ENCODE data around the gene DNHD1. TPM values are rescaled to one million over a fixed set of nuclear protein-coding genes. Genes with fewer than 3 reads are reported as not detected.
"Not testable (repeated sequence)": the region's sequence is repeated elsewhere in the genome, so short reads cannot be mapped to it uniquely, and the experiment has no call there.

Gene DNHD1
- total RNA-seq, 1 experiment from 2014 or later, result 2.0 TPM

GRCh38 chr11:6521946-6522345 lies 24.9 kb downstream of the DNHD1 start:
- in situ Hi-C loops (cut with HindIII; ENCODE audit: low sequenced_read_pairs); DNase-seq (ENCODE audit: low spot score): not testable (repeated sequence)

- DNase-seq (ENCODE audit: low spot score), result no peak
- in situ Hi-C loops (cut with HindIII; ENCODE audit: low sequenced_read_pairs), result no loop called here
These were observed 26.2 kb downstream of the DNHD1 start for GRCh38 chr11:6523253-6523652.

GRCh38 chr11:6526411-6527135 lies 29.5 kb downstream of the DNHD1 start:
- in situ Hi-C loops (cut with HindIII; ENCODE audit: low sequenced_read_pairs), result no loop called here
- DNase-seq (ENCODE audit: low spot score), result no peak

- in situ Hi-C loops (cut with HindIII; ENCODE audit: low sequenced_read_pairs), result no loop called here
- DNase-seq (ENCODE audit: low spot score), result no peak
These were observed 32.2 kb downstream of the DNHD1 start for GRCh38 chr11:6529266-6529665.

- in situ Hi-C loops (cut with HindIII; ENCODE audit: low sequenced_read_pairs), result no loop called here
These were observed 33.8 kb downstream of the DNHD1 start for GRCh38 chr11:6530848-6531247.

GRCh38 chr11:6531267-6531752 lies 34.2 kb downstream of the DNHD1 start:
- in situ Hi-C loops (cut with HindIII; ENCODE audit: low sequenced_read_pairs), result no loop called here

More at GRCh38 chr11:6530848-6531247, 33.8 kb downstream of the DNHD1 start:
- no peak for DNase-seq (ENCODE audit: low spot score)

GRCh38 chr11:6538456-6538855 lies 41.4 kb downstream of the DNHD1 start:
- DNase-seq (ENCODE audit: low spot score), result no peak
- in situ Hi-C loops (cut with HindIII; ENCODE audit: low sequenced_read_pairs), result no loop called here

More at GRCh38 chr11:6531267-6531752, 34.2 kb downstream of the DNHD1 start:
- DNase-seq (ENCODE audit: low spot score), result peak; percentile 76

GRCh38 chr11:6538945-6539344 lies 41.9 kb downstream of the DNHD1 start:
- no peak for DNase-seq (ENCODE audit: low spot score)
- in situ Hi-C loops (cut with HindIII; ENCODE audit: low sequenced_read_pairs), result no loop called here

GRCh38 chr11:6539748-6540268 lies 42.7 kb downstream of the DNHD1 start:
- in situ Hi-C loops (cut with HindIII; ENCODE audit: low sequenced_read_pairs), result no loop called here
- DNase-seq (ENCODE audit: low spot score), result no peak

- in situ Hi-C loops (cut with HindIII; ENCODE audit: low sequenced_read_pairs), result no loop called here
These were observed 44.3 kb downstream of the DNHD1 start for GRCh38 chr11:6541356-6541755.

GRCh38 chr11:6542727-6543126 lies 45.6 kb downstream of the DNHD1 start:
- in situ Hi-C loops (cut with HindIII; ENCODE audit: low sequenced_read_pairs), result no loop called here

More at GRCh38 chr11:6541356-6541755, 44.3 kb downstream of the DNHD1 start:
- DNase-seq (ENCODE audit: low spot score), result no peak

GRCh38 chr11:6544921-6545850 lies 48.1 kb downstream of the DNHD1 start:
- DNase-seq (ENCODE audit: low spot score), result no peak
- in situ Hi-C loops (cut with HindIII; ENCODE audit: low sequenced_read_pairs), result no loop called here

More at GRCh38 chr11:6542727-6543126, 45.6 kb downstream of the DNHD1 start:
- no peak for DNase-seq (ENCODE audit: low spot score)

- in situ Hi-C loops (cut with HindIII; ENCODE audit: low sequenced_read_pairs), result no loop called here
- peak; percentile 95 for DNase-seq (ENCODE audit: low spot score)
These were observed 49.0 kb downstream of the DNHD1 start for GRCh38 chr11:6545917-6546605.

GRCh38 chr11:6546735-6547134 lies 49.7 kb downstream of the DNHD1 start:
- no peak for DNase-seq (ENCODE audit: low spot score)
- in situ Hi-C loops (cut with HindIII; ENCODE audit: low sequenced_read_pairs), result no loop called here

- DNase-seq (ENCODE audit: low spot score), result peak; percentile 38
- in situ Hi-C loops (cut with HindIII; ENCODE audit: low sequenced_read_pairs), result no loop called here
These were observed 50.1 kb downstream of the DNHD1 start for GRCh38 chr11:6547177-6547576.

- in situ Hi-C loops (cut with HindIII; ENCODE audit: low sequenced_read_pairs), result no loop called here
- no peak for DNase-seq (ENCODE audit: low spot score)
These were observed 51.0 kb downstream of the DNHD1 start for GRCh38 chr11:6548121-6548520.

GRCh38 chr11:6548641-6549040 lies 51.6 kb downstream of the DNHD1 start:
- in situ Hi-C loops (cut with HindIII; ENCODE audit: low sequenced_read_pairs), result no loop called here
- no peak for DNase-seq (ENCODE audit: low spot score)

GRCh38 chr11:6553634-6554033 lies 56.6 kb downstream of the DNHD1 start:
- in situ Hi-C loops (cut with HindIII; ENCODE audit: low sequenced_read_pairs), result no loop called here
- DNase-seq (ENCODE audit: low spot score), result no peak
